PC-9 (cell line): ENCODE results near the gene SMC6. TPM values are rescaled to one million over a fixed set of nuclear protein-coding genes. Genes with fewer than 3 reads are reported as not detected.

ENCODE experiments used
- BruUV-seq: library from RNA; stranded (reverse); fragments of 400-500 nt; replicated peaks from 2 replicates; lab custom pipeline; 2021; lab: Mats Ljungman, UMichigan
- CTCF ChIA-PET: fragments of 300-600 bp; sonication (Branson Sonifier 250); formaldehyde crosslinking; loops from one replicate; lab custom pipeline; 2022; ENCODE audit warnings: antibody characterized with exemption; lab: Charles Lee
- POLR2A ChIA-PET: fragments of 300-600 bp; sonication (Branson Sonifier 250); formaldehyde crosslinking; loops from one replicate; lab custom pipeline; 2022; ENCODE audit warnings: antibody characterized with exemption; ENCODE audit not compliant: unreplicated experiment; lab: Charles Lee
- DNase-seq, 2 experiments: peaks; one replicate each; pipeline versions ENCODE4 v3.0.0 to v3.0.0-alpha.2; 2015 to 2022; ENCODE audit warnings: mixed read lengths in 1 of 2
- H2AFZ ChIP-seq: fragments of 200-600 bp; sonication (generic); 2 replicates; pipeline ENCODE4 v1.8.1; 2017; ENCODE audit warnings: antibody characterized with exemption
- H3F3A ChIP-seq: fragments of 200-600 bp; sonication (generic); 2 replicates; pipeline ENCODE4 v1.8.1; 2017; ENCODE audit warnings: antibody characterized with exemption, mild to moderate bottlenecking, low read depth; ENCODE audit not compliant: insufficient read depth
- H3K27ac ChIP-seq: fragments of 200-600 bp; sonication (generic); 2 replicates; pipeline ENCODE4 v1.6.1; 2016; ENCODE audit warnings: mixed run types
- H3K27me3 ChIP-seq: fragments of 200-600 bp; sonication (generic); 2 replicates; pipeline ENCODE4 v1.6.1; 2016; ENCODE audit warnings: low read depth, mixed run types; ENCODE audit not compliant: insufficient read depth
- H3K36me3 ChIP-seq: fragments of 200-600 bp; sonication (generic); 2 replicates; pipeline ENCODE4 v1.6.1; 2016; ENCODE audit warnings: low read depth, mixed run types
- H3K4me1 ChIP-seq: fragments of 200-600 bp; sonication (generic); replicated peaks from 2 replicates; pipeline ENCODE4 v1.6.1; 2016; ENCODE audit warnings: mixed run types; ENCODE audit not compliant: insufficient read depth
- H3K4me2 ChIP-seq: fragments of 200-600 bp; sonication (generic); 2 replicates; pipeline ENCODE4 v1.6.1; 2017; ENCODE audit warnings: mixed run types
- H3K4me3 ChIP-seq: fragments of 200-600 bp; sonication (generic); 2 replicates; pipeline ENCODE4 v1.6.1; 2016; ENCODE audit warnings: mixed run types
- H3K79me2 ChIP-seq: fragments of 200-600 bp; sonication (generic); 2 replicates; pipeline ENCODE4 v1.6.1; 2017; ENCODE audit warnings: low read depth, mixed run types
- H3K9me2 ChIP-seq: fragments of 200-600 bp; sonication (generic); 2 replicates; pipeline ENCODE4 v1.8.1; 2017; ENCODE audit warnings: mild to moderate bottlenecking; ENCODE audit not compliant: insufficient read depth
- H3K9me3 ChIP-seq: fragments of 200-600 bp; sonication (generic); 2 replicates; pipeline ENCODE4 v1.8.1; 2016; ENCODE audit warnings: low read depth; ENCODE audit not compliant: insufficient read depth
- H4K20me1 ChIP-seq: fragments of 200-600 bp; sonication (generic); 2 replicates; pipeline ENCODE4 v1.8.1; 2017; ENCODE audit not compliant: insufficient read depth
- CTCF ChIP-seq: fragments of 200-600 bp; sonication (generic); conservative IDR thresholded peaks from 2 replicates; pipeline ENCODE4 v1.6.1; 2017; ENCODE audit warnings: mixed run types, antibody characterized with exemption, mild to moderate bottlenecking, moderate library complexity
- EZH2 ChIP-seq: fragments of 200-600 bp; sonication (generic); IDR thresholded peaks from 2 replicates; pipeline ENCODE4 v1.8.0; 2017; ENCODE audit warnings: antibody characterized with exemption, low read depth
- intact Hi-C: fragments of 100-400 bp; cut with micrococcal nuclease; formaldehyde crosslinking; loops from one replicate; pipeline ENCODE4 v1.10.0; 2022; ENCODE audit not compliant: unreplicated experiment
- total RNA-seq: library from RNA; stranded (reverse); gene quantifications from 2 replicates; pipeline ENCODE4 v1.2.3, GENCODE V29; 2021

The SMC6 gene
- total RNA-seq, 1 experiment from 2014 or later, result 19.2 TPM

- H3K4me1 ChIP-seq, result peaks cover 14% of the 10 kb centered on the region; the same call in 1 of the 2 replicates
- H4K20me1 ChIP-seq, result no peaks in the 10 kb centered on the region
- no peak overlapping the region for H3K4me2 ChIP-seq
- intact Hi-C loops, result no loop called here
- H3K27ac ChIP-seq, result no peak overlapping the region
- DNase-seq, result no peak
- no peaks in the 10 kb centered on the region for H3K9me3 ChIP-seq
- ChIA-PET POLR2A (no interaction called here), CTCF (interaction anchor here (0.6 kb wide), 1 partner anchor 11 kb away, joined by 3 read pairs; no protein-coding TSS in a partner anchor)
- H2AFZ ChIP-seq, result no peak overlapping the region
- no peak overlapping the region for H3K4me3 ChIP-seq
- TF ChIP-seq EZH2 (no peak), CTCF (no peak)
- no peaks in the 10 kb centered on the region for H3K79me2 ChIP-seq
- H3F3A ChIP-seq, result no peaks in the 10 kb centered on the region
- H3K9me2 ChIP-seq, result no peaks in the 10 kb centered on the region
- no peaks in the 10 kb centered on the region for H3K27me3 ChIP-seq
- peaks cover 11% of the 10 kb centered on the region; the same call in 1 of the 2 replicates for H3K36me3 ChIP-seq
- no TSS peak for BruUV-seq
Measured at GRCh38 chr2:17682098-17682857, 71.3 kb downstream of the SMC6 start.

- H3K4me2 ChIP-seq, result no peak overlapping the region
- no peaks in the 10 kb centered on the region for H4K20me1 ChIP-seq
- intact Hi-C loops, result no loop called here
- H3K79me2 ChIP-seq, result no peaks in the 10 kb centered on the region
- no peaks in the 10 kb centered on the region for H3F3A ChIP-seq
- peak in 1 of 2 experiments; percentile 65 for DNase-seq
- no peak overlapping the region for H2AFZ ChIP-seq
- H3K9me3 ChIP-seq, result no peaks in the 10 kb centered on the region
- peaks cover 14% of the 10 kb centered on the region; the same call in 1 of the 2 replicates for H3K4me1 ChIP-seq
- no peaks in the 10 kb centered on the region for H3K27me3 ChIP-seq
- ChIA-PET CTCF (no interaction called here), POLR2A (no interaction called here)
- no peak for TF ChIP-seq CTCF
- no peak for TF ChIP-seq EZH2
- H3K36me3 ChIP-seq, result peaks cover 7% of the 10 kb centered on the region; the same call in 1 of the 2 replicates
- BruUV-seq, result no TSS peak
- peak overlapping the region; percentile 4; the same call in 1 of the 2 replicates for H3K27ac ChIP-seq
- no peak overlapping the region for H3K4me3 ChIP-seq
- H3K9me2 ChIP-seq, result no peaks in the 10 kb centered on the region
Measured at GRCh38 chr2:17680119-17680518, 73.5 kb downstream of the SMC6 start.

- 0 out of 2 replicates have a peak, but pooled peaks cover 4% of the 10 kb centered on the region for H3K4me1 ChIP-seq
- no TSS peak for BruUV-seq
- no peaks in the 10 kb centered on the region for H3K27me3 ChIP-seq
- H2AFZ ChIP-seq, result no peak overlapping the region
- H3K4me3 ChIP-seq, result no peak overlapping the region
- intact Hi-C loops, result loop anchor here (5.0 kb wide), 2 partner anchors 368 to 1058 kb away; no protein-coding TSS in a partner anchor
- H3K27ac ChIP-seq, result no peak overlapping the region
- no peaks in the 10 kb centered on the region for H3K9me3 ChIP-seq
- peaks cover 13% of the 10 kb centered on the region for H3F3A ChIP-seq
- no peaks in the 10 kb centered on the region for H3K79me2 ChIP-seq
- DNase-seq, result no peak
- H3K36me3 ChIP-seq, result no peaks in the 10 kb centered on the region; the same call in 1 of the 2 replicates
- no peaks in the 10 kb centered on the region for H3K9me2 ChIP-seq
- CTCF ChIA-PET, result interaction anchor here (0.6 to 1.1 kb wide), 2 partner anchors 1150 to 1364 kb away, joined by 3 read pairs; no protein-coding TSS in a partner anchor
- no peak for TF ChIP-seq EZH2
- no peak for TF ChIP-seq CTCF
- no peak overlapping the region for H3K4me2 ChIP-seq
- POLR2A ChIA-PET, result no interaction called here
- no peaks in the 10 kb centered on the region; the same call in 1 of the 2 replicates for H4K20me1 ChIP-seq
Measured at GRCh38 chr2:17674817-17675216, 78.8 kb downstream of the SMC6 start.
